Mucosa of gallbladder (tissue), 1 donor: ENCODE data around the gene ENOX2. TPM values are rescaled to one million over a fixed set of nuclear protein-coding genes. Genes with fewer than 3 reads are reported as not detected.

ENCODE experiments used
- DNase-seq: peaks from one replicate; pipeline ENCODE4 v3.0.0-alpha.2; 2020; ENCODE audit warnings: low spot score
- total RNA-seq: library from RNA; stranded (reverse); gene quantifications from one replicate; pipeline ENCODE4 v1.2.1, GENCODE V29; 2021
- donor health status: DM: no; HTN: no; CAD: no.

Gene ENOX2
- total RNA-seq, 1 donor from 2014 or later = 18.2 TPM

- no peak for DNase-seq
Observed at GRCh38 chrX:130885508-130885907, 17.5 kb downstream of the ENOX2 start.

GRCh38 chrX:130884627-130885026 lies 18.4 kb downstream of the ENOX2 start:
- no peak for DNase-seq

- no peak for DNase-seq
Observed at GRCh38 chrX:130879869-130880268, 23.1 kb downstream of the ENOX2 start.

GRCh38 chrX:130878350-130879341 lies 24.4 kb downstream of the ENOX2 start:
- peak; percentile 45 for DNase-seq

- DNase-seq = no peak
Observed at GRCh38 chrX:130877892-130878341, 25.1 kb downstream of the ENOX2 start.

GRCh38 chrX:130876226-130876625 lies 26.8 kb downstream of the ENOX2 start:
- no peak for DNase-seq

- DNase-seq = no peak
Observed at GRCh38 chrX:130874751-130875150, 28.3 kb downstream of the ENOX2 start.

- no peak for DNase-seq
Observed at GRCh38 chrX:130869239-130869638, 33.8 kb downstream of the ENOX2 start.

- DNase-seq = no peak
Observed at GRCh38 chrX:130861462-130861861, 41.5 kb downstream of the ENOX2 start.

- DNase-seq = no peak
Observed at GRCh38 chrX:130857207-130857606, 45.8 kb downstream of the ENOX2 start.

GRCh38 chrX:130851569-130851968 lies 51.4 kb downstream of the ENOX2 start:
- no peak for DNase-seq

- no peak for DNase-seq
Observed at GRCh38 chrX:130848763-130849162, 54.2 kb downstream of the ENOX2 start.

GRCh38 chrX:130846746-130847145 lies 56.3 kb downstream of the ENOX2 start:
- no peak for DNase-seq

- DNase-seq = no peak
Observed at GRCh38 chrX:130841776-130842175, 61.2 kb downstream of the ENOX2 start.

GRCh38 chrX:130840345-130840744 lies 62.7 kb downstream of the ENOX2 start:
- DNase-seq = no peak

GRCh38 chrX:130836447-130836846 lies 66.6 kb downstream of the ENOX2 start:
- DNase-seq = no peak

GRCh38 chrX:130834830-130835229 lies 68.2 kb downstream of the ENOX2 start:
- DNase-seq = no peak

- no peak for DNase-seq
Observed at GRCh38 chrX:130834149-130834548, 68.9 kb downstream of the ENOX2 start.

- DNase-seq = no peak
Observed at GRCh38 chrX:130831347-130831722, 71.7 kb downstream of the ENOX2 start.

- no peak for DNase-seq
Observed at GRCh38 chrX:130830599-130831346, 72.2 kb downstream of the ENOX2 start.

- DNase-seq = no peak
Observed at GRCh38 chrX:130829526-130830515, 73.2 kb downstream of the ENOX2 start.
